Peyer's patch (tissue), 4 donors: ENCODE data around the gene SRSF7. TPM values are rescaled to one million over a fixed set of nuclear protein-coding genes. Genes with fewer than 3 reads are reported as not detected.

Experiments
- DNase-seq, 3 donors: peaks; one replicate each; pipeline ENCODE4 v3.0.0-alpha.2; 2017 to 2019
- H3K27ac ChIP-seq, 4 donors: fragments of 200-600 bp; sonication (generic); one replicate each; pipeline ENCODE4 v1.5.1; 2016 to 2019
- H3K27me3 ChIP-seq, 2 donors: fragments of 200-600 bp; sonication (generic); one replicate each; pipeline ENCODE4 v1.5.1; 2019
- H3K36me3 ChIP-seq, 3 donors: fragments of 200-600 bp; sonication (generic); one replicate each; pipeline ENCODE4 v1.5.1; 2016 to 2019
- H3K4me1 ChIP-seq, 4 donors: fragments of 200-600 bp; sonication (generic); one replicate each; pipeline ENCODE4 v1.5.1; 2016 to 2019
- H3K4me3 ChIP-seq, 4 donors: fragments of 200-600 bp; sonication (generic); 1 replicate in 3 of 4; 2 replicates in 1 of 4; pipeline ENCODE4 v1.5.1; 2016 to 2019; ENCODE audit warnings: mild to moderate bottlenecking in 1 of 4
- H3K9me3 ChIP-seq, 4 donors: fragments of 200-600 bp; sonication (generic); one replicate each; pipeline ENCODE4 v1.5.1; 2016 to 2019; ENCODE audit warnings: mild to moderate bottlenecking in 1 of 4
- POLR2A ChIP-seq, 2 donors: fragments of 450-650 bp; IDR thresholded peaks; one replicate each; pipeline ENCODE4 v1.5.1; 2017; ENCODE audit warnings: antibody characterized with exemption in 2 of 2, mild to moderate bottlenecking in 2 of 2, moderate library complexity in 2 of 2
- total RNA-seq, 4 donors: library from RNA; depleted of rRNA; stranded (reverse); fragments of >200 nt; gene quantifications; one replicate each; pipeline ENCODE4 v1.1.0, GENCODE V29; 2016
- TF ChIP-seq, protein P1 (sequence below), 6 experiments: fragments of 450-650 bp in 4 of 6; fragments of 200-600 bp in 2 of 6; sonication (generic) in 1 of 6; IDR thresholded peaks; one replicate each; pipeline ENCODE4 v1.5.1; 2017 to 2019; ENCODE audit warnings: antibody characterized with exemption in 6 of 6, mild to moderate bottlenecking in 3 of 6, moderate library complexity in 1 of 6

The SRSF7 gene
- total RNA-seq, 4 donors from 2014 or later: 93.3 to 295 (median 139) TPM

DNA sequence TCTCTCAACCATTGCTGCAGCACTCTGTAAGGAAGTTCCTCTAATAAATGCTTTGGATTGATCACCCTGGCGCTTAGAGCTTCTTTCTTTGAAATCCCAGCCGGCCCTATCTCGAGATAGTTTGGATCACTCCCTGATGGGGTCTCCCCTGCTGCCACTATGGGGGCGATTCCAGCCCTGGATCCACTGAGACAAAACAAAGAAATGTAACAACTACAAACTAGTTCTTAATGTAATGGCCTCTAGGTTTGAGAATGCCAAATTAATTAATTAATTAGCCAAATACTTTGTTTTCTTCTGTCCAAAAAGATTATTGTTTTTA is 15.2 kb downstream of the SRSF7 start:
- Histone ChIP-seq H3K27ac (peak overlapping the region in 1 of 4 donors; percentile 65), H3K4me1 (peaks cover 0 to 26% (median 0%) of the 10 kb centered on the region in 4 donors), H3K4me3 (no peak overlapping the region), H3K9me3 (no peaks in the 10 kb centered on the region), H3K27me3 (no peaks in the 10 kb centered on the region), H3K36me3 (peaks cover 0 to 29% (median 0%) of the 10 kb centered on the region in 3 donors)
- no peak for TF ChIP-seq POLR2A (IDR thresholded peaks at IDR 0.05)
- TF ChIP-seq, protein P1, sequence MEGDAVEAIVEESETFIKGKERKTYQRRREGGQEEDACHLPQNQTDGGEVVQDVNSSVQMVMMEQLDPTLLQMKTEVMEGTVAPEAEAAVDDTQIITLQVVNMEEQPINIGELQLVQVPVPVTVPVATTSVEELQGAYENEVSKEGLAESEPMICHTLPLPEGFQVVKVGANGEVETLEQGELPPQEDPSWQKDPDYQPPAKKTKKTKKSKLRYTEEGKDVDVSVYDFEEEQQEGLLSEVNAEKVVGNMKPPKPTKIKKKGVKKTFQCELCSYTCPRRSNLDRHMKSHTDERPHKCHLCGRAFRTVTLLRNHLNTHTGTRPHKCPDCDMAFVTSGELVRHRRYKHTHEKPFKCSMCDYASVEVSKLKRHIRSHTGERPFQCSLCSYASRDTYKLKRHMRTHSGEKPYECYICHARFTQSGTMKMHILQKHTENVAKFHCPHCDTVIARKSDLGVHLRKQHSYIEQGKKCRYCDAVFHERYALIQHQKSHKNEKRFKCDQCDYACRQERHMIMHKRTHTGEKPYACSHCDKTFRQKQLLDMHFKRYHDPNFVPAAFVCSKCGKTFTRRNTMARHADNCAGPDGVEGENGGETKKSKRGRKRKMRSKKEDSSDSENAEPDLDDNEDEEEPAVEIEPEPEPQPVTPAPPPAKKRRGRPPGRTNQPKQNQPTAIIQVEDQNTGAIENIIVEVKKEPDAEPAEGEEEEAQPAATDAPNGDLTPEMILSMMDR (IDR thresholded peaks at IDR 0.05): no peak
- DNase-seq: peak in 1 of 3 donors; percentile 34

DNA sequence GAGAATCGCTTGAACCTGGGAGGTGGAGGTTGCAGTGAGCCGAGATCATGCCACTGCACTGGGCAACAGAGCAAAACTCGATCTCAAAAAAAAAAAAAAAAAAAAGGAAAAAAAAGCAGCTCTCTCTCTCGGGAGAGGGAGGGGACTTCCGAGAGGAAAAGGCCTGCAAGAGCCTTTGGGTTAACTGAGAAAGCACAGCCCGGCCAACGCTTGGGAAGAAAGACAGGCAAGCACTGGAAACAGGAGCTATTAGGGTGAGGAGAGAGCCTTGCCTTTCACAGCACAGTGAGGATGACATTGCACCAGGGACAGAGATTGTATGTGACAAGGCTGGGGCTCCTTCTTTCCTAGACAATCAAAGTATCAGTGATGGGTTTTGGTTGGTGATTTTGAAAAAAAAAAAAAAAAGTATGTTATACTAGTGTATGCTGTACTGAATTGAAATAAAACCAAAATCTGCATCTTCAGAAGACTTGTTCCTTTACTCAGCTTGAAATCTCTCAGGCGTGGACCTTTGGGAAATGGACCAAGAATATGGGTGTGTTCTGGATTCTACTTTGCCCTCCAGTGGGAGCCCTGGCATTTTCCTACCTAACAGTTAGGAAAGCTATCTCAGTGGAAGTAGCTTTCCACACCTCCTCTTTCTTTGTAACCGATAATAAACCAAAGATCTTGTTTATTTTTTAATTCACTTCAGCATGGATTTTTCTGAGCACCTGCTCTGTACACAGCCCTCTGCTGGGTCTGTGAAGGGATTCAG is 16.7 kb downstream of the SRSF7 start:
- DNase-seq: no peak
- Histone ChIP-seq H3K4me1 (peaks cover 0 to 26% (median 0%) of the 10 kb centered on the region in 4 donors), H3K9me3 (no peaks in the 10 kb centered on the region), H3K27me3 (no peaks in the 10 kb centered on the region), H3K4me3 (no peak overlapping the region), H3K36me3 (peaks cover 0 to 44% (median 0%) of the 10 kb centered on the region in 3 donors), H3K27ac (no peak overlapping the region)
- TF ChIP-seq, protein P1 (IDR thresholded peaks at IDR 0.05): peak in 2 of 6 experiments; percentile 16 to 18
- no peak for TF ChIP-seq POLR2A (IDR thresholded peaks at IDR 0.05)

DNA sequence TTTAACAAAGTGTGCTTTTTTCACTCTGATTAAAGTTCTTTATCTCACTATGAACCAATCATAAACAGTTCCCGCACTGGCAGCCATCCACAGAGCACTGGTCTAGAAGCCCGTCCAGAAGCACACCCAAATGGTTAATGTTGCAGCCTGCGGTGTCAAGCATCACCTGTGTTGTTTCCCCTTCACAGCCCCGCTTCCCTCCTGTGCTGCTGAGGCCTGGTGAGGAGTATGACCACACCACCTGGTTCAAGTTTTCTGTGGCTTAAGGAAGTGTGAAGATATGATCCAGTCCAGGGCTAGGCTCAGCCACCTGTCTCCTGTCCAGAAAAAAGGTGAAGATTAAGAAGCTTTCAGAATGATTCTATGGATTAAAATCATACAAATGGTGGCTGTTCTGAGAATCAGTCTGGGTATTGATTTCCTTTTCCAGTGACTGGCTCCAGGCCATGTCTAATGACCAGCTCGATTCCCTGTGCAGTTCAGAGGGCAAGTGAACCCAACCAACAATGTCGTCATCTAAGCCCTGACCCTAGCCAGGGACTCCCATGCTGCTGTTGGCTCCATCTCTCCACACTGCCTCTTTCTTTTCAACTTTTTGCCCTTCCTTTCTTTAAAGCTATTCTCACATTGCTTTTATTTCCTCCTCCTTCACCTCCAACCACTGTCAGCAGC is 17.7 kb downstream of the SRSF7 start:
- Histone ChIP-seq H3K4me1 (peaks cover 0 to 26% (median 0%) of the 10 kb centered on the region in 4 donors), H3K27ac (no peak overlapping the region), H3K4me3 (no peak overlapping the region), H3K27me3 (no peaks in the 10 kb centered on the region), H3K9me3 (no peaks in the 10 kb centered on the region), H3K36me3 (peaks cover 0 to 47% (median 0%) of the 10 kb centered on the region in 3 donors)
- DNase-seq: no peak
- TF ChIP-seq, protein P1 (IDR thresholded peaks at IDR 0.05): no peak
- no peak for TF ChIP-seq POLR2A (IDR thresholded peaks at IDR 0.05)

DNA sequence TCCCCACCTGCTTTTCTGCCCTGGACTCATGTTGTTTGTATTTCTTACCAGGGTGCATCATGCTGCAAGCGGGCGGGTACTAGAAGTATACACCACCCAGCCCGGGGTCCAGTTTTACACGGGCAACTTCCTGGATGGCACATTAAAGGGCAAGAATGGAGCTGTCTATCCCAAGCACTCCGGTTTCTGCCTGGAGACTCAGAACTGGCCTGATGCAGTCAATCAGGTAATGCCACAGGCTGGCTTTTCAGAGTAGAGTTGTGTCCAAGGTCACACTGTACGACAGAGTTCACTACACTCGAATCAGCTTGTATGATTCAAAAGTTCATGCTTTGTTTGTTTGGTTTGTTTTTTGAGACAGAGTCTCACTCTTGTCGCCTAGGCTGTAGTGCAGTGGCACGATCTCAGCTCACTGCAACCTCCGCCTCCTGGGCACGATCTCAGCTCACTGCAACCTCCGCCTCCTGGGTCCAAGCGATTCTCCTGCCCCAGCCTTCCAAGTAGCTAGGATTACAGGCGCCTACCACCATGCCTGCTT is 19.4 kb downstream of the SRSF7 start:
- no peak for DNase-seq
- no peak for TF ChIP-seq POLR2A (IDR thresholded peaks at IDR 0.05)
- TF ChIP-seq, protein P1 (IDR thresholded peaks at IDR 0.05): no peak
- Histone ChIP-seq H3K27ac (no peak overlapping the region), H3K36me3 (peaks cover 0 to 47% (median 0%) of the 10 kb centered on the region in 3 donors), H3K4me1 (peaks cover 0 to 23% (median 0%) of the 10 kb centered on the region in 4 donors), H3K4me3 (no peak overlapping the region), H3K27me3 (no peaks in the 10 kb centered on the region), H3K9me3 (no peaks in the 10 kb centered on the region)

DNA sequence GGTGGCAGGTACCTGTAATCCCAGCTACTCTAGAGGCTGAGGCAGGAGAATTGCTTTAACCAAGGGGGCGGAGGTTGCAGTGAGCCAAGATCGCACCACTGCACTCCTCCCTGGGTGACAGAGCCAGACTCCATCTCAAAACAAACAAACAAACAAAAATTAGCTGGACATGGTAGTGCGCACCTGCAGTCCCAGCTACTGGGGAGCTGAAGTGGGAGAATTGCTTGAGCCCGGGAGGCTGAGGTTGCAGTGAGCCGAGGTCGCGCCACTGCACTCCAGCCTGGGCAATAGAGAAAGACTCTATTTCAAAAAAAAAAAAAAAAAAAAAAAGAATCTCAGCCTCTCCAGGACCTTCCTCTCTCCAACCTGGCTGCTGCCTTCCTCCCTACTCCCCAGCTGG is 20.1 kb downstream of the SRSF7 start:
- TF ChIP-seq, protein P1 (IDR thresholded peaks at IDR 0.05): no peak
- TF ChIP-seq POLR2A (IDR thresholded peaks at IDR 0.05): no peak
- no peak overlapping the region for H3K4me3 ChIP-seq
- DNase-seq: no peak
- peaks cover 0 to 47% (median 0%) of the 10 kb centered on the region in 3 donors for H3K36me3 ChIP-seq
- H3K27ac ChIP-seq: no peak overlapping the region
- H3K4me1 ChIP-seq: peaks cover 0 to 16% (median 0%) of the 10 kb centered on the region in 4 donors
- no peaks in the 10 kb centered on the region for H3K9me3 ChIP-seq
- H3K27me3 ChIP-seq: no peaks in the 10 kb centered on the region
